Fibroblast of pulmonary artery (primary cell): ENCODE measurements around the gene MAMLD1.

Source experiments
- DNase-seq: peaks from one replicate; pipeline ENCODE4 v3.0.0-alpha.2; 2010; ENCODE audit warnings: low read depth
- H3K4me3 ChIP-seq: replicated peaks from 2 replicates; pipeline ENCODE4 v1.5.1; 2011; ENCODE audit warnings: low read depth, mild to moderate bottlenecking, control low read depth, low read length, moderate library complexity
- TF ChIP-seq, protein P1 (sequence below): IDR thresholded peaks from 2 replicates; pipeline ENCODE4 v1.5.1; 2011; ENCODE audit warnings: mild to moderate bottlenecking, control low read depth, low read length, inconsistent platforms; ENCODE audit errors: missing control alignments

Gene MAMLD1

DNA sequence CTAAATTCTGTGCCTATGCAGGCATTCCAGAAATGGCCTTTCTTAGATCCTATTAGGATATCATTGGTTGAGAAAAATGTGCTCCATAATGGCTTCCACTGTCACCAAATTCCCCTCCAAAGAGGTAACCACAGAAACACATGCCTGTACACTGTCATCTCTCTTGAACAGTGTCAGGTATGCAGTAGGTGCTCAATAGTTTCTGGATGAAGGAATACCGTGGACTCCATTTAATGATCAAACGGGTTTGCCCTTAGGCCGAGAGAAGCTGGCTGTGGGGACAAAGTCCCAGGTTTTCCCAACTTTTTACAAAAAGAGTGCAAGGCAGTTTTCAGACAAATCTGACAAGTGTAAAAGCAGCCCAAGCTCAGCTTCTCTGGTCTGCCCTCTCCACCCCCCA is 188.8 kb downstream of the MAMLD1 start:
- TF ChIP-seq, protein P1, sequence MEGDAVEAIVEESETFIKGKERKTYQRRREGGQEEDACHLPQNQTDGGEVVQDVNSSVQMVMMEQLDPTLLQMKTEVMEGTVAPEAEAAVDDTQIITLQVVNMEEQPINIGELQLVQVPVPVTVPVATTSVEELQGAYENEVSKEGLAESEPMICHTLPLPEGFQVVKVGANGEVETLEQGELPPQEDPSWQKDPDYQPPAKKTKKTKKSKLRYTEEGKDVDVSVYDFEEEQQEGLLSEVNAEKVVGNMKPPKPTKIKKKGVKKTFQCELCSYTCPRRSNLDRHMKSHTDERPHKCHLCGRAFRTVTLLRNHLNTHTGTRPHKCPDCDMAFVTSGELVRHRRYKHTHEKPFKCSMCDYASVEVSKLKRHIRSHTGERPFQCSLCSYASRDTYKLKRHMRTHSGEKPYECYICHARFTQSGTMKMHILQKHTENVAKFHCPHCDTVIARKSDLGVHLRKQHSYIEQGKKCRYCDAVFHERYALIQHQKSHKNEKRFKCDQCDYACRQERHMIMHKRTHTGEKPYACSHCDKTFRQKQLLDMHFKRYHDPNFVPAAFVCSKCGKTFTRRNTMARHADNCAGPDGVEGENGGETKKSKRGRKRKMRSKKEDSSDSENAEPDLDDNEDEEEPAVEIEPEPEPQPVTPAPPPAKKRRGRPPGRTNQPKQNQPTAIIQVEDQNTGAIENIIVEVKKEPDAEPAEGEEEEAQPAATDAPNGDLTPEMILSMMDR: no peak
- H3K4me3 ChIP-seq: no peak overlapping the region
- no peak for DNase-seq

- no peak for DNase-seq
- no peak overlapping the region for H3K4me3 ChIP-seq
- TF ChIP-seq, protein P1: no peak
Measured at GRCh38 chrX:150558424-150558823, 195.3 kb downstream of the MAMLD1 start.
